NCI-H2196 (cell line): ENCODE results near the gene C2CD4B.

ENCODE experiments used
- DNase-seq: peaks from one replicate; lab custom pipeline; 2025; ENCODE audit not compliant: unreplicated experiment; lab: John Stamatoyannopoulos, UW

C2CD4B gene

GRCh38 chr15:62119874-62120273, 45.2 kb downstream of the C2CD4B start:
- no peak for DNase-seq

GRCh38 chr15:62119227-62119864, 45.7 kb downstream of the C2CD4B start:
- DNase-seq: no peak

- no peak for DNase-seq
These were observed 46.4 kb downstream of the C2CD4B start for GRCh38 chr15:62118520-62119226.

DNA sequence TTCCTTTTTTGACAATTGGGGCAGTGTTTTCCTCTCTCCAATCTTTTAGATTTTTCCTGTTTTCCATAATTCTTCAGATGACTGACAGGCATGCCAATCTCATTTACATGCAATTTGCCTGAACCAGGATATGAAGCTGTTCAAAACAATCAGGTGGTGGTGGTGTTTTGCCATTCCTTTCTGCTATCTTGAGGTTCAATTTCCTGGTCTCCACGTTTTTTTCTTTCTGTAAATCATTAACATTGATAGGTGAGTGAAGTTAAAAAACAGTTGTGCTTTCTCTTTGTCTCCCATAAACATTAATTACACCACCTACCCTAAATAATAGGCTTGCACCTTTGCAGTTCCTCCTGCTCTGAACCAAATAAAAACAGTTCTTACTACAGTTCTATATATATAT, 49.2 kb downstream of the C2CD4B start:
- DNase-seq: no peak
